Psoas muscle (tissue), 8 donors: Measurements from ENCODE around the gene TIMP1. TPM values are rescaled to one million over a fixed set of nuclear protein-coding genes. Genes with fewer than 3 reads are reported as not detected.

Experiments
- ATAC-seq, 4 donors: fragments of 200-7000 bp; cut with Tn5 transposase; one replicate each; pipeline ENCODE4 v1.9.1; 2020; ENCODE audit warnings: moderate library complexity in 3 of 4, mild to moderate bottlenecking in 2 of 4
- DNase-seq, 2 donors: peaks; one replicate each; pipeline ENCODE4 v3.0.0-alpha.2; 2020
- H3K27ac ChIP-seq: fragments of 200-600 bp; one replicate; pipeline ENCODE4 v1.8.0; 2022
- H3K27me3 ChIP-seq, 3 donors: fragments of 200-600 bp in 1 of 3; one replicate each; pipeline versions ENCODE4 v1.6.1 to v1.8.0; 2013 to 2022; ENCODE audit warnings: low read length in 2 of 3, mild to moderate bottlenecking in 2 of 3, moderate library complexity in 1 of 3; ENCODE audit not compliant: insufficient read depth in 3 of 3
- H3K36me3 ChIP-seq, 2 donors: fragments of 200-600 bp in 1 of 2; one replicate each; pipeline versions ENCODE4 v1.6.1 to v1.8.0; 2013 to 2022; ENCODE audit warnings: low read depth in 1 of 2, mild to moderate bottlenecking in 1 of 2, moderate library complexity in 1 of 2; ENCODE audit not compliant: insufficient read depth in 1 of 2
- H3K4me1 ChIP-seq: fragments of 200-600 bp; one replicate; pipeline ENCODE4 v1.8.0; 2022
- H3K4me3 ChIP-seq: fragments of 200-600 bp; one replicate; pipeline ENCODE4 v1.8.0; 2022; ENCODE audit warnings: mild to moderate bottlenecking
- H3K9me3 ChIP-seq: fragments of 200-600 bp; one replicate; pipeline ENCODE4 v1.8.0; 2022
- CTCF ChIP-seq: fragments of 200-600 bp; IDR thresholded peaks from one replicate; pipeline ENCODE4 v1.8.0; 2022; ENCODE audit warnings: antibody characterized with exemption
- WGBS, 3 donors: extraction: QIAGEN DNeasy Blood & Tissue Kit; methylation state at CpG; one replicate each; pipeline versions ENCODE4 v1.1.6 to v1.1.7; 2013; 5-methylcytosine and 5-hydroxymethylcytosine counted together
- intact Hi-C, 2 donors: fragments of 100-400 bp; cut with DNase I; formaldehyde crosslinking; loops; one replicate each; pipeline versions ENCODE4 v1.11.0 to v1.14.2; 2022
- long read RNA-seq, 2 donors: library from polyadenylated mRNA; unstranded; transcript quantifications; one replicate each; pipeline ENCODE4 v2.0.0, GENCODE V29; 2021
- polyA plus RNA-seq, 3 donors: library from polyadenylated mRNA; stranded (reverse); fragments of 200-250 nt; gene quantifications; one replicate each; pipeline ENCODE4 v1.2.3, GENCODE V29; 2013
- total RNA-seq, 4 donors: library from RNA; stranded (reverse); fragmentation: NEBNext Ultra II Directional in 2 of 4; extraction: Animal tissue kit (Norgen Biotek cat#: 25700) in 2 of 4; gene quantifications; one replicate each; pipeline versions ENCODE4 v1.2.1 to v1.2.4, GENCODE V29; 2021 to 2023
- donor health status: healthy with polysubstance abuse.
- donor health status: DM: no; HTN: no; CAD: no; lungs with moderate emphysema.
- donor health status: Bipolar disorder and iron deficiency.
- donor health status: healthy.
- donor health status: DM: yes; HTN: yes; CAD: no.
- donor health status: DM: no; HTN: no; CAD: no.
- donor health status: DM: no; HTN: no; CAD: no.
- donor health status: DM: yes; HTN: yes; CAD: no.

TIMP1 gene
- 100 to 1,000 TPM in 1 of 4 donors, 10 to 100 TPM in 3; 33.2 to 157 (median 57.2) TPM for total RNA-seq
- 100 to 1,000 TPM in 1 of 3 donors, 10 to 100 TPM in 2; 15.7 to 190 (median 33.7) TPM for polyA plus RNA-seq
- long read RNA-seq, donor 1, transcript TIMP1-201 (6 exons, 892 nt) = major isoform, 50 of 55 reads
- long read RNA-seq, donor 1, partial matches to known transcripts = 4 of 55 reads
- long read RNA-seq, donor 1, other reads (novel, unspliced or antisense) = 0 of 55 reads
- long read RNA-seq, donor 2, transcript TIMP1-201 (6 exons, 892 nt) = major isoform, 22 of 23 reads
- long read RNA-seq, donor 2, partial matches to known transcripts = 0 of 23 reads
- long read RNA-seq, donor 2, other reads (novel, unspliced or antisense) = 1 of 23 reads

- TF ChIP-seq CTCF = no peak
- intact Hi-C loops = no loop called here
- H3K27ac ChIP-seq = peak within 1 kb of the TSS; percentile 39
- no peaks in the 10 kb centered on the region for H3K4me1 ChIP-seq
- H3K27me3 ChIP-seq = peaks cover 0 to 22% (median 3%) of the 10 kb centered on the region in 3 donors
- peak within 1 kb of the TSS; percentile 60 for H3K4me3 ChIP-seq
- ATAC-seq (peak; percentile 92 to 95 (median 94)), DNase-seq (peak; percentile 89 to 92)
- no peaks in the 10 kb centered on the region for H3K36me3 ChIP-seq
- no peaks in the 10 kb centered on the region for H3K9me3 ChIP-seq
- WGBS, 3 donors = 8 to 26% (median 26%) methylated on average over 5 to 27 of the region's 28 CpGs
Measured at GRCh38 chrX:47581731-47582647, at the start of gene TIMP1. Gene TIMP1 (plus strand): TSS chrX:47582436. CDS start chrX:47583416, 980 bp downstream.

GRCh38 chrX:47539860-47540259 lies 42.4 kb upstream of the TIMP1 start:
- no peak overlapping the region for H3K4me3 ChIP-seq
- peaks cover 6% of the 10 kb centered on the region for H3K4me1 ChIP-seq
- H3K36me3 ChIP-seq = no peaks in the 10 kb centered on the region
- no peaks in the 10 kb centered on the region for H3K27me3 ChIP-seq
- TF ChIP-seq CTCF = no peak
- intact Hi-C loops = loop anchor here in 1 of 2 donors (5.0 to 10.0 kb wide), 2 partner anchors 117 to 485 kb away; partner anchors contain the start of gene UXT
- peak overlapping the region; percentile 72 for H3K27ac ChIP-seq
- no peak for DNase-seq
- peak; percentile 6 to 78 (median 62) for ATAC-seq
- no peaks in the 10 kb centered on the region for H3K9me3 ChIP-seq

- Histone ChIP-seq H3K4me3 (no peak overlapping the region), H3K9me3 (no peaks in the 10 kb centered on the region), H3K36me3 (no peaks in the 10 kb centered on the region), H3K27ac (peak overlapping the region; percentile 72), H3K4me1 (peaks cover 6% of the 10 kb centered on the region), H3K27me3 (no peaks in the 10 kb centered on the region)
- DNase-seq = peak; percentile 55 to 78
- intact Hi-C loops = loop anchor here in 1 of 2 donors (5.0 to 10.0 kb wide), 2 partner anchors 116 to 484 kb away; partner anchors contain the start of gene UXT
- ATAC-seq = peak; percentile 96 to 99 (median 98)
- WGBS, 3 donors = 18 to 36% (median 20%) methylated on average over 15 of the region's 15 CpGs
- peak; percentile 47 for TF ChIP-seq CTCF
Measured at GRCh38 chrX:47540754-47541538, 41.3 kb upstream of the TIMP1 start.

- no peaks in the 10 kb centered on the region for H3K36me3 ChIP-seq
- H3K27me3 ChIP-seq = peaks cover 0 to 4% (median 0%) of the 10 kb centered on the region in 3 donors
- DNase-seq (no peak), ATAC-seq (no peak)
- H3K4me3 ChIP-seq = no peak overlapping the region
- H3K4me1 ChIP-seq = peaks cover 6% of the 10 kb centered on the region
- no peak overlapping the region for H3K27ac ChIP-seq
- H3K9me3 ChIP-seq = no peaks in the 10 kb centered on the region
- intact Hi-C loops = loop anchor here in 1 of 2 donors (5.0 to 10.0 kb wide), 2 partner anchors 114 to 481 kb away; partner anchors contain the start of gene UXT
- WGBS, 3 donors = 88 to 98% (median 97%) methylated on average over 5 of the region's 5 CpGs
- no peak for TF ChIP-seq CTCF
Measured at GRCh38 chrX:47543496-47543895, 38.7 kb upstream of the TIMP1 start.
